GM06990 (cell line): ENCODE measurements around the gene TKTL2.

Experiments
- DNase-seq: peaks from one replicate; pipeline ENCODE4 v3.0.0-alpha.2; 2011; ENCODE audit not compliant: insufficient read length; ENCODE audit errors: extremely low read depth
- H3K27me3 ChIP-seq: replicated peaks from 2 replicates; pipeline ENCODE4 v1.6.0; 2011; ENCODE audit warnings: low read length; ENCODE audit not compliant: control insufficient read depth, insufficient read depth
- H3K36me3 ChIP-seq: 2 replicates; pipeline ENCODE4 v1.5.1; 2011; ENCODE audit warnings: low read length; ENCODE audit not compliant: control insufficient read depth, insufficient read depth
- H3K4me3 ChIP-seq: replicated peaks from 2 replicates; pipeline ENCODE4 v1.5.1; 2011; ENCODE audit warnings: low read depth, mild to moderate bottlenecking, control low read depth, low read length
- CTCF ChIP-seq: IDR thresholded peaks from 2 replicates; pipeline ENCODE4 v1.5.1; 2011; ENCODE audit warnings: low read length, control low read depth, mild to moderate bottlenecking, inconsistent platforms; ENCODE audit not compliant: insufficient read depth, poor library complexity, severe bottlenecking

The TKTL2 gene

GRCh38 chr4:163473576-163473975, at the start of gene TKTL2:
Gene TKTL2, minus strand, starts transcription at chr4:163473754. Its CDS starts 20 bp downstream, at chr4:163473734.
- Histone ChIP-seq H3K36me3 (no peaks in the 10 kb centered on the region), H3K4me3 (no peak within 1 kb of the TSS), H3K27me3 (no peaks in the 10 kb centered on the region)
- no peak for DNase-seq
- TF ChIP-seq CTCF, result no peak

- DNase-seq, result no peak
- H3K27me3 ChIP-seq, result no peaks in the 10 kb centered on the region
- peaks cover 5% of the 10 kb centered on the region for H3K36me3 ChIP-seq
- no peak for TF ChIP-seq CTCF
- H3K4me3 ChIP-seq, result no peak overlapping the region
Observed at GRCh38 chr4:163515198-163515597, 41.6 kb upstream of the TKTL2 start.

- TF ChIP-seq CTCF, result no peak
- H3K27me3 ChIP-seq, result no peaks in the 10 kb centered on the region
- DNase-seq, result no peak
- peaks cover 2% of the 10 kb centered on the region; the same call in 1 of the 2 replicates for H3K36me3 ChIP-seq
- no peak overlapping the region for H3K4me3 ChIP-seq
Observed at GRCh38 chr4:163505374-163505773, 31.8 kb upstream of the TKTL2 start.

- DNase-seq, result no peak
- no peak overlapping the region for H3K4me3 ChIP-seq
- TF ChIP-seq CTCF, result no peak
- no peaks in the 10 kb centered on the region for H3K36me3 ChIP-seq
- H3K27me3 ChIP-seq, result no peaks in the 10 kb centered on the region
Observed at GRCh38 chr4:163500586-163500985, 27.0 kb upstream of the TKTL2 start.

GRCh38 chr4:163495900-163496299, 22.3 kb upstream of the TKTL2 start:
- DNase-seq, result peak; percentile 31
- H3K27me3 ChIP-seq, result no peaks in the 10 kb centered on the region

More at GRCh38 chr4:163495900-163496299, 22.3 kb upstream of the TKTL2 start:
- no peak for TF ChIP-seq CTCF
- no peaks in the 10 kb centered on the region for H3K36me3 ChIP-seq
- peak overlapping the region; percentile 87 for H3K4me3 ChIP-seq
